HFFc6 (cell line): ENCODE data around the gene ARSB. TPM values are rescaled to one million over a fixed set of nuclear protein-coding genes. Genes with fewer than 3 reads are reported as not detected.

Experiments
- DNase-seq: peaks from one replicate; pipeline ENCODE4 v3.0.0-alpha.2; 2018
- H3K27ac Mint-ChIP-seq: 2 replicates; pipeline ENCODE4 v1.8.0; 2020; ENCODE audit warnings: mild to moderate bottlenecking, mixed read lengths
- H3K27me3 Mint-ChIP-seq: 2 replicates; pipeline ENCODE4 v1.8.0; 2021; ENCODE audit warnings: mild to moderate bottlenecking, moderate library complexity, mixed read lengths; ENCODE audit not compliant: insufficient read depth
- H3K36me3 Mint-ChIP-seq: 2 replicates; pipeline ENCODE4 v1.8.0; 2021; ENCODE audit warnings: low read depth, mixed read lengths
- H3K4me1 Mint-ChIP-seq: 2 replicates; pipeline ENCODE4 v1.8.0; 2020; ENCODE audit warnings: low read depth, mixed read lengths
- H3K4me3 Mint-ChIP-seq: 2 replicates; pipeline ENCODE4 v1.8.0; 2020; ENCODE audit warnings: mild to moderate bottlenecking, moderate library complexity, mixed read lengths
- H3K9me3 Mint-ChIP-seq: 2 replicates; pipeline ENCODE4 v1.8.0; 2020; ENCODE audit warnings: mild to moderate bottlenecking, mixed read lengths
- CTCF ChIP-seq: fragments of 200-600 bp; sonication (generic); IDR thresholded peaks from 2 replicates; pipeline ENCODE4 v1.5.0; 2021; ENCODE audit warnings: antibody characterized with exemption, mild to moderate bottlenecking
- total RNA-seq, 6 experiments: library from RNA; stranded (reverse); fragmentation: NEBNext Ultra II Directional; extraction: Animal tissue kit (Norgen Biotek cat#: 25700); gene quantifications; 2 replicates in 1 of 6; 3 replicates in 5 of 6; pipeline ENCODE4 v1.2.3, GENCODE V29; 2021

Gene ARSB
- total RNA-seq, 6 experiments from 2014 or later: 24.4 to 32.7 (median 27.8) TPM

DNA sequence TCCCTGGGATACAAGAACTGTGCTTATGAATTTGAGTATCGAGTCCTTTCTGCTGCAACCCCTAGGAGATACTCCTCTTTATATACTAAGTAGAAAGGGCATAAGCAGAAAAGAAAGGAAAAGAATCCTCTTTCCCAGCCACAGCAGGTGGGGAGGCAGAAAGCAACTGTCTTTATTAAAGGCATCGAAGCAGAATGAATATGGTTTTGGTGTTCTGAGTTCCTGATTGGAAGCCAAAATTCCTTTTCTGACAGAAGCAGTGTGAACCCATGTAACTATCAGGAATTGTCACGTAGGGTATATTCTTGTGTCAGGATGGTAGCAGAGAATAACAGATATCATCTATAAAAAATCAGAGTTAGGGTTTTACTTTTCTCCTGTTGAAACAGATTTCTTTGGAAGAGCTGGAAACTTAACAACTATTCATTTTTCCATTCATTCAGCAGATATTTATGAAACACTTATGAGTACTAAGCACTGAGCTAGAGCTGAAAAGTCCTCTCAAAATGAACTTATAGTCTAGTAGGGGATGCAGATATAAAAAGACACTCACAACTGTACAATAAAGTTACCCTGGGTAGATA lies 240.1 kb downstream of the ARSB start:
- Mint-ChIP-seq H3K4me3 (no peak overlapping the region), H3K27me3 (peaks cover 16% of the 10 kb centered on the region), H3K27ac (no peak overlapping the region), H3K36me3 (no peaks in the 10 kb centered on the region), H3K4me1 (peaks cover 36% of the 10 kb centered on the region), H3K9me3 (no peaks in the 10 kb centered on the region)
- DNase-seq: no peak
- TF ChIP-seq CTCF: no peak

GRCh38 chr5:78741019-78741418 lies 244.1 kb downstream of the ARSB start:
- Mint-ChIP-seq H3K9me3 (no peaks in the 10 kb centered on the region), H3K4me1 (peaks cover 19% of the 10 kb centered on the region), H3K27ac (no peak overlapping the region), H3K4me3 (no peak overlapping the region), H3K36me3 (no peaks in the 10 kb centered on the region), H3K27me3 (peaks cover 9% of the 10 kb centered on the region; the same call in 1 of the 2 replicates)
- no peak for DNase-seq
- no peak for TF ChIP-seq CTCF

DNA sequence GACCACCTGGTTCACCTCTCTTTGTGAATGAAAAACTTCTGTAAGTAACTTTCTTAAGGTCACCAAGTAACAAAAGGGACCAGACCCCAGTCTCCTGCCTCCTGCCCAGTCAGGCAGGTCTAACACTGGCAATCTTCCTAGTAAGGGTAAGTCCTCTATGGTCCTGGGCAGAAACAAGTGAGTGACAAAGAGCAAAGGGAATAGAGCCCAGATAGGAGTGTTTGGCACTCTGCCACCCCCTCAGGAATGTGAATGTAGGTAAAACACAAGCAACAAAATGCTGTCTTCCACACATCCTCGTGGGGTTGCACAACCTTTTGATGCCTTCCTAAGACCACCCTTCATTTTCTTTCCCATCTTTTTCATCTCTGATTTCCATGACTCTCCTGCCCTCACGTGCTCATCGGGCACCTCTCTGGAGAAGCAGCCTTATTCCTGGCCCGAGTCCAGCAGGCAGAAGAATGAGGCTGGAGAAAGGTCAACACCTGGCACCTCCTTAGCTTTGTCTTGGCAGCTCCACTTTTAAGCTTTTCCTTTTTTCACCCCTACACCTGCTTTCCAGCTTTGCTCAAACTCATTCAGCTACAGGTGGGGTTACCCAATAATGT lies 246.3 kb downstream of the ARSB start:
- TF ChIP-seq CTCF: no peak

GRCh38 chr5:78738104-78738503 lies 247.0 kb downstream of the ARSB start:
- no peaks in the 10 kb centered on the region for H3K4me1 Mint-ChIP-seq
- no peak overlapping the region for H3K4me3 Mint-ChIP-seq
- no peak for DNase-seq
- H3K27ac Mint-ChIP-seq: no peak overlapping the region
- no peaks in the 10 kb centered on the region for H3K9me3 Mint-ChIP-seq
- H3K27me3 Mint-ChIP-seq: peaks cover 2% of the 10 kb centered on the region; the same call in 1 of the 2 replicates
- H3K36me3 Mint-ChIP-seq: no peaks in the 10 kb centered on the region
- no peak for TF ChIP-seq CTCF

More for the DNA sequence above, 246.3 kb downstream of the ARSB start:
- Mint-ChIP-seq H3K36me3 (no peaks in the 10 kb centered on the region), H3K4me1 (no peaks in the 10 kb centered on the region), H3K27ac (no peak overlapping the region), H3K4me3 (no peak overlapping the region), H3K27me3 (peaks cover 5% of the 10 kb centered on the region; the same call in 1 of the 2 replicates), H3K9me3 (no peaks in the 10 kb centered on the region)
- no peak for DNase-seq

GRCh38 chr5:78735834-78736463 lies 249.2 kb downstream of the ARSB start:
- H3K27me3 Mint-ChIP-seq: peaks cover 2% of the 10 kb centered on the region; the same call in 1 of the 2 replicates
- H3K4me1 Mint-ChIP-seq: peaks cover 8% of the 10 kb centered on the region
- no peaks in the 10 kb centered on the region for H3K36me3 Mint-ChIP-seq
- no peak overlapping the region for H3K4me3 Mint-ChIP-seq
- H3K27ac Mint-ChIP-seq: no peak overlapping the region
- TF ChIP-seq CTCF: no peak
- no peak for DNase-seq
- no peaks in the 10 kb centered on the region for H3K9me3 Mint-ChIP-seq
